ENCODE measurements around the gene PTRHD1. TPM values are rescaled to one million over a fixed set of nuclear protein-coding genes. Genes with fewer than 3 reads are reported as not detected.

Gene PTRHD1
- polyA plus RNA-seq, 1 experiment: 42.5 TPM

DNA sequence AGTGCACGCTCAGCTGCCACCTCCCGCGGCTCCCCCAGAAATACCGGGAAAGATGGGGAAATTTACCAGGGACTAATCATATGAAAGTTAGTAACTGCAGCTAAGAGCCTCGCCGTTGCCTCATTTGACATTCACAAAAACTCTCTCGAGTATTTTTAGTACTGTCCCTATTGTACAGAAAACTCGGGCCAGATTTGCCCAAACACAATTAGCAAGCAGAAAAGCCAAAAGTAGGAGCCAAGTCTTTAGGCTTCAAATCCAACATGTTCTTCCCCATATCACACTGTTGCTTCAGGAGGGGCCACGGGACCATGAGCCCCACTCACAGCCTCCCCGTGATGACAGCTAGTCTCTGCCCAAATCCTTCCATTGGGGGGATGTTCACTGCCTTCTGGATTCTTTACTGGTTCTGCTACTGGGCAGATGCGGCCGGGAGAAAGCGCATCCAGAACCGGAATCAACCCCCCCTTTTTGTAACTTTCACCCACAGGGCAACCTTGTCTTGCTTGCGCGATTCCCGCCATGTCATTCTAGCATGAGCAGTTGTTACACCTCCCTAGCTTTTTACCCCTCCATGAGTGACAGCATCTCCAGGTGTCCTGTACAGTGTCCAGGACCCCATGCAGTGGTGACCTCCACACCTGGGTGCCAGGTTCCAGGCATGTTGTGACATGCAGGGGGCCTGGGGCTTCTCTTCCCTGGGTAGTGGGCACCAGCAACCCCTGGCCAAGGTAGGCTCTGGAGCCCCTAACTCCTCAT lies 35.2 kb upstream of the PTRHD1 start:
- no peaks in the 10 kb centered on the region for H3K27me3 ChIP-seq (ENCODE audit: control insufficient read depth, insufficient read depth, low read length)
- no peak overlapping the region for H3K4me3 ChIP-seq (ENCODE audit: low read depth, low read length)
- ChIA-PET POLR2A (interaction anchor here (0.8 to 1.0 kb wide), 2 partner anchors 35 to 84 kb away, joined by 3 read pairs; partner anchors contain the start of genes CENPO and PTRHD1), CTCF (interaction anchor here (0.6 to 6.2 kb wide), 35 partner anchors 8 to 730 kb away, joined by 3 to 145 read pairs (median 3); partner anchors contain the start of genes CENPO and PTRHD1)
- no peaks in the 10 kb centered on the region; the same call in 1 of the 2 replicates for H3K9me3 ChIP-seq (ENCODE audit: control insufficient read depth, insufficient read depth, low read length)
- TF ChIP-seq, protein P1, sequence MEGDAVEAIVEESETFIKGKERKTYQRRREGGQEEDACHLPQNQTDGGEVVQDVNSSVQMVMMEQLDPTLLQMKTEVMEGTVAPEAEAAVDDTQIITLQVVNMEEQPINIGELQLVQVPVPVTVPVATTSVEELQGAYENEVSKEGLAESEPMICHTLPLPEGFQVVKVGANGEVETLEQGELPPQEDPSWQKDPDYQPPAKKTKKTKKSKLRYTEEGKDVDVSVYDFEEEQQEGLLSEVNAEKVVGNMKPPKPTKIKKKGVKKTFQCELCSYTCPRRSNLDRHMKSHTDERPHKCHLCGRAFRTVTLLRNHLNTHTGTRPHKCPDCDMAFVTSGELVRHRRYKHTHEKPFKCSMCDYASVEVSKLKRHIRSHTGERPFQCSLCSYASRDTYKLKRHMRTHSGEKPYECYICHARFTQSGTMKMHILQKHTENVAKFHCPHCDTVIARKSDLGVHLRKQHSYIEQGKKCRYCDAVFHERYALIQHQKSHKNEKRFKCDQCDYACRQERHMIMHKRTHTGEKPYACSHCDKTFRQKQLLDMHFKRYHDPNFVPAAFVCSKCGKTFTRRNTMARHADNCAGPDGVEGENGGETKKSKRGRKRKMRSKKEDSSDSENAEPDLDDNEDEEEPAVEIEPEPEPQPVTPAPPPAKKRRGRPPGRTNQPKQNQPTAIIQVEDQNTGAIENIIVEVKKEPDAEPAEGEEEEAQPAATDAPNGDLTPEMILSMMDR (IDR thresholded peaks at IDR 0.05; ENCODE audit: low read depth, low read length): no peak
- no peak overlapping the region for H3K27ac ChIP-seq (ENCODE audit: low read depth, low read length)
- no peak for DNase-seq (ENCODE audit: low read depth, low spot score)

DNA sequence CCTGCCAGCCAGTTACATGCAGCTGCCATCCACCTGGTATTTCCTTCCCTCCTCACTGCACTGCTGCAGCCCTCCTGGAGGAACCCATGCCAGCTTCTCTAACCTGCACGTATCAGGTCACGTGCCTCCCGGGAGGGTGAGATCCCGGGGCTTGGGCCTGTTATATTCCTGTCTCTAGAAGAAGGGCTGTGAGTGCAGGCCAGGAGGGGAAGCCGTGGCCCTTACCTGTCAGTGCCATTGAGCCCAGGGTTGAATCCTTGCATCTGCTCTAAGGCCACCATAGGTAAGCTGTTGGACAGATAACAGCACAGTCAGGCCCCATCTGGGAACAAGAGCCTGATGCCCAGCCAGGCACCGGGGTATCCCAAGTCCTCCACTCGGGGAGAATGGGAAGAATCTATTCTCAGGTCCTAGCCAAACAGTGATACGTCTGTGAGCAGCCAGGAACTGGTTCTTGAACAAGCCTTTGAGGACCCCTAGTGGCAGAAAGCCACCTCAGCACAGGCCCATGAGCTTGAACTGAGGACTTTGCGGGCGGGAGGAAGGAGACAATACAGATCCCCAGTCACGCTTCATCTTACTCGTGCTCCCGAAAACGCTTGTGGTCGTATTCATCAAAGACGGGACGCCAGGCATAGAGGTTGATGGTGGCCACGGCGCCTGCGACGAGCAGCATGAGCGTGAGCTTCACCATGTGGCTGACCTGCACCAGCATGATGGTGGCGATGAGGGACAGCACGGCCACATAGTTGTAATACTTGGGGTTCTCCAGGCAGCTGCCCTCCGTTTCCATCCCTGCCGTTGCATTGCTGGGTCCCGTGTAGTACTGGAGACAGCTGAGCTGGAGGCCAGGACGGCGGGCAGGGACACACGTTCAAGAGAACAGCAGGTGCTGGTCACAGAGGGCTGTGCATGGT lies 34.4 kb upstream of the PTRHD1 start:
- Histone ChIP-seq H3K27me3 (ENCODE audit: control insufficient read depth, insufficient read depth, low read length) (no peaks in the 10 kb centered on the region), H3K9me3 (ENCODE audit: control insufficient read depth, insufficient read depth, low read length) (no peaks in the 10 kb centered on the region; the same call in 1 of the 2 replicates), H3K27ac (ENCODE audit: low read depth, low read length) (no peak overlapping the region), H3K4me3 (ENCODE audit: low read depth, low read length) (no peak overlapping the region)
- TF ChIP-seq, protein P1 (IDR thresholded peaks at IDR 0.05; ENCODE audit: low read depth, low read length): peak; percentile 95
- ChIA-PET POLR2A (interaction anchor here (0.8 to 1.0 kb wide), 2 partner anchors 35 to 84 kb away, joined by 3 read pairs; partner anchors contain the start of genes CENPO and PTRHD1), CTCF (interaction anchor here (0.5 to 6.2 kb wide), 38 partner anchors 7 to 1046 kb away, joined by 3 to 145 read pairs (median 4); partner anchors contain the start of genes CENPO and PTRHD1)
- peak; percentile 81 for DNase-seq (ENCODE audit: low read depth, low spot score)

DNA sequence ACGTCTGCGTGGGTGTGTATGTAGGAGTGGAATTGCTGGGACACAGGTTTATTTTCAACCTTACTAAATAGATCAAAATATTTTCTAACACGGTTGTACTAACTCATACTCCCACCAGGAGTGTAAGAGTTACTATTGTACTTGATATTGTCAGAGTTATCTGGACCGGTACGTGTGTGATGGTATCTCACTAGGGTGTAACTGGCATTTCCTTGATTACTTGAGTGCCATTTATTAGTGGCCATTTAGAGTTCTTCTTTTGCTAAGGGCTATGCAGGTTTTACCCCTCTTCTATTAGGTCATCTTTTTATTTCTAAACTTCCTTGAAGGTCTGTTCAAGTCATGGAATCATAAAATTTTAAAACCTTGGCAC lies 33.6 kb upstream of the PTRHD1 start:
- ChIA-PET POLR2A (no interaction called here), CTCF (interaction anchor here (0.5 to 6.2 kb wide), 11 partner anchors 12 to 1046 kb away, joined by 3 to 145 read pairs (median 7); no protein-coding TSS in a partner anchor)
- TF ChIP-seq, protein P1 (IDR thresholded peaks at IDR 0.05; ENCODE audit: low read depth, low read length): no peak
- Histone ChIP-seq H3K9me3 (ENCODE audit: control insufficient read depth, insufficient read depth, low read length) (no peaks in the 10 kb centered on the region; the same call in 1 of the 2 replicates), H3K27me3 (ENCODE audit: control insufficient read depth, insufficient read depth, low read length) (no peaks in the 10 kb centered on the region), H3K27ac (ENCODE audit: low read depth, low read length) (no peak overlapping the region), H3K4me3 (ENCODE audit: low read depth, low read length) (no peak overlapping the region)
- no peak for DNase-seq (ENCODE audit: low read depth, low spot score)

DNA sequence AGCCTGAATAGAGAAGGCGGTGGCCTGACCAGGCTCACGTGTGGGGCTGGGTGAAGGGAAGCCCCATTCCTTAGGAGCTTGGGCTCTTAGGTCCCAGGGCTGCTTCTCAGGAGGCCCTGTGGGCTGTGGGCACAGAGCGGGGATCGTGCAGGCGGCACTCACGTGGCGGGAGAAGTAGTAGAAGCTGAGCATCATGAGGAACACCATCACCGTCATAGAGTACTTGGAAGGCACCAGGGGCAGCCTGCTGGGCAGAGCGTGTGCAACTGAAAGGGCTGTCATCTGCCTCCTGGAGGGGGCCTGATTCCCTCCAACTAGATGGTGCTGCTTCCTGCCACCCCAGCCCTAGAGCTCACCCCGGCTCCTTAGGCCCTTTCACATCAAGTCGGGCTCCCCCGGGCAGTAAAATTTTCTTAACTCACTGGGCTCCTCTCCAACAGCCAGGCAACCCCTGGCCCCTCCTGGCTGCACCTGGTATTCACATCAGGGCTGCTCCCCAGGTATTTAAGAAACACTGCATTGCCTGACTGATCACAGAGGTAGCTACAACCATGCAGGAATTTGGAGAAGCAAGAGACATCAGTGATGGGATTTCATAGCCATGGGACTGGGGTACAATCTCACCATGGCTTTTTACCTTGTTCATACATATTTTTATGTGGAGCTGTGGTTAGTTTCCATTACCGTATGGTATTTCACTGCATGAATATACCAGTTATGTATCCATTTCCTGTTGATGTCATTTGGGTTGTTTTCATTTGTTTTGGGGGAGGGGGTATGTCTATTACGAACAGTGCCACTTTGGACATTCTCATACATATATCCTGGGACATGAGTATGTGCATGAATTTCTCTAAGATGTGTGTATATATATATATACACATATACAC lies 32.9 kb upstream of the PTRHD1 start:
- Histone ChIP-seq H3K27me3 (ENCODE audit: control insufficient read depth, insufficient read depth, low read length) (no peaks in the 10 kb centered on the region), H3K4me3 (ENCODE audit: low read depth, low read length) (no peak overlapping the region), H3K9me3 (ENCODE audit: control insufficient read depth, insufficient read depth, low read length) (no peaks in the 10 kb centered on the region; the same call in 1 of the 2 replicates), H3K27ac (ENCODE audit: low read depth, low read length) (no peak overlapping the region)
- DNase-seq (ENCODE audit: low read depth, low spot score): no peak
- POLR2A ChIA-PET: no interaction called here
- CTCF ChIA-PET: interaction anchor here (0.8 to 6.2 kb wide), 5 partner anchors 14 to 417 kb away, joined by 3 to 145 read pairs (median 34); no protein-coding TSS in a partner anchor
- TF ChIP-seq, protein P1 (IDR thresholded peaks at IDR 0.05; ENCODE audit: low read depth, low read length): no peak
